Embryonic facial prominence (tissue), 1 donor: ENCODE measurements around the gene PDE6G.

ENCODE experiments used
- DNase-seq: peaks from one replicate; pipeline ENCODE4 v3.0.0-alpha.2; 2016; ENCODE audit errors: extremely low spot score

PDE6G gene

GRCh38 chr17:81662002-81662401 lies 5.7 kb upstream of the PDE6G start:
- DNase-seq, result no peak

GRCh38 chr17:81660441-81660840 lies 4.1 kb upstream of the PDE6G start:
- no peak for DNase-seq

- no peak for DNase-seq
These were observed 2.7 kb upstream of the PDE6G start for GRCh38 chr17:81659038-81659437.

GRCh38 chr17:81656835-81657234 lies 493 bp upstream of the PDE6G start:
- no peak for DNase-seq

GRCh38 chr17:81655378-81656117 lies 794 bp downstream of the PDE6G start:
- no peak for DNase-seq

GRCh38 chr17:81652906-81653771 lies 3.2 kb downstream of the PDE6G start:
- no peak for DNase-seq

- DNase-seq, result no peak
These were observed 4.7 kb downstream of the PDE6G start for GRCh38 chr17:81651692-81652091.

- DNase-seq, result no peak
These were observed 5.4 kb downstream of the PDE6G start for GRCh38 chr17:81650951-81651350.

- no peak for DNase-seq
These were observed 7.6 kb downstream of the PDE6G start for GRCh38 chr17:81648707-81649085.

GRCh38 chr17:81648013-81648706 lies 8.2 kb downstream of the PDE6G start:
- no peak for DNase-seq

- no peak for DNase-seq
These were observed 8.7 kb downstream of the PDE6G start for GRCh38 chr17:81647640-81648012.

- DNase-seq, result no peak
These were observed 9.3 kb downstream of the PDE6G start for GRCh38 chr17:81646869-81647600.

GRCh38 chr17:81644976-81645952 lies 11.1 kb downstream of the PDE6G start:
- DNase-seq, result no peak

- DNase-seq, result no peak
These were observed 11.8 kb downstream of the PDE6G start for GRCh38 chr17:81644496-81644895.

GRCh38 chr17:81641825-81642489 lies 14.4 kb downstream of the PDE6G start:
- no peak for DNase-seq

- DNase-seq, result no peak
These were observed 16.3 kb downstream of the PDE6G start for GRCh38 chr17:81640011-81640410.

GRCh38 chr17:81638683-81639082 lies 17.7 kb downstream of the PDE6G start:
- DNase-seq, result no peak

GRCh38 chr17:81636505-81637288 lies 19.6 kb downstream of the PDE6G start, which contains the start of the genes NPLOC4 and TSPAN10:
Gene NPLOC4, minus strand, starts transcription at chr17:81637112. Its CDS starts 182 bp downstream, at chr17:81636930.
Gene TSPAN10, plus strand, starts transcription at chr17:81637196. Its CDS starts 5,217 bp downstream, at chr17:81642413.
- peak; percentile 83 for DNase-seq

GRCh38 chr17:81635973-81636504 lies 20.3 kb downstream of the PDE6G start:
- DNase-seq, result no peak
